ENCODE results near the gene RGS7. TPM values are rescaled to one million over a fixed set of nuclear protein-coding genes. Genes with fewer than 3 reads are reported as not detected.

RGS7 gene
- polyA plus RNA-seq, 2 of the 4 experiments (the other 2 are of a cell fraction): 0.08 TPM; not detected in 1

DNA sequence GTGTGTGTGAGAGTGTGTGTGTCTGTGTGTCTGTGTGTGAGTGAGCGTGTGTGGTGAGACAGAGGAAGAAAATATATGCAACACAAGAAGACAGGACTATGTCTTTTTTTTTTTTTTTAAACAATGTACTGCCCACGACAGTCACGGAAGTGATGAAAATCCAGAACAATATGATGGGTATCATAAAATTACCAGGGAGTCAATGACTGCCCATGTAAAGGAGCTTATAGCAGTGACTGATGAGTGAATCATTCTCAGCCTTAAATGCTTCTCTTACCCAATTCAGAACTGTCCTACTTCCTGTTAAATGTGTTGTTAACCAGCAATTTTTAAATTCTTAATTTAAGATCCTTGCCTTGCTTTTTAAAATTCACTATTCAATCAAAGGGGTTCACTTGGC lies 46.6 kb downstream of the RGS7 start:
- H3K27ac ChIP-seq: no peak overlapping the region
- CTCF ChIA-PET: no interaction called here
- no peak overlapping the region for H3K4me3 ChIP-seq
- H3K4me2 ChIP-seq: no peak overlapping the region
- FAIRE-seq (no peak), DNase-seq (ENCODE audit: low read depth in 1 of 2, low spot score in 1 of 2) (no peak), ATAC-seq (no peak)
- no peaks in the 10 kb centered on the region for H3K9me3 ChIP-seq
- TF ChIP-seq HOXA7 (CRISPR knock-in tag; IDR thresholded peaks at IDR 0.05) (no peak), ZFP36 (IDR thresholded peaks at IDR 0.05; ENCODE audit: borderline replicate concordance, partially characterized antibody) (no peak), TFCP2L1 (CRISPR knock-in tag; IDR thresholded peaks at IDR 0.05) (no peak), JUNB (IDR thresholded peaks at IDR 0.05) (no peak), PBX3 (IDR thresholded peaks at IDR 0.05) (no peak), BCL3 (IDR thresholded peaks at IDR 0.05) (no peak), FOSL2 (IDR thresholded peaks at IDR 0.05) (no peak), FOSL2 (CRISPR knock-in tag; IDR thresholded peaks at IDR 0.05) (no peak), MAFK (IDR thresholded peaks at IDR 0.05; ENCODE audit: partially characterized antibody) (no peak), SMC3 (IDR thresholded peaks at IDR 0.05) (no peak), MAZ (IDR thresholded peaks at IDR 0.05; ENCODE audit: borderline replicate concordance, low read depth, low read length) (no peak), CHD4 (IDR thresholded peaks at IDR 0.05; ENCODE audit: borderline replicate concordance) (no peak), ATOH8 (CRISPR knock-in tag; IDR thresholded peaks at IDR 0.05; ENCODE audit: low read depth) (no peak), POLR2AphosphoS2 (conservative IDR thresholded peaks at IDR 0.05; ENCODE audit: low read length) (no peak)
- H3K4me1 ChIP-seq: no peaks in the 10 kb centered on the region
- WGBS (ENCODE audit: missing lambda C conversion rate): 45% methylated on average over 3 of the region's 3 CpGs
- POLR2A ChIA-PET: no interaction called here

- WGBS (ENCODE audit: missing lambda C conversion rate): 57% methylated on average over 4 of the region's 4 CpGs
- no peak for DNase-seq (ENCODE audit: low read depth in 1 of 2, low spot score in 1 of 2)
These were observed 47.4 kb downstream of the RGS7 start for GRCh38 chr1:241309651-241310050.

More at GRCh38 chr1:241309651-241310050, 47.4 kb downstream of the RGS7 start:
- TF ChIP-seq NFE2L2 (conservative IDR thresholded peaks at IDR 0.05; ENCODE audit: low read length): no peak
- TF ChIP-seq EP300 (IDR thresholded peaks at IDR 0.05): no peak
- no peak for TF ChIP-seq HEYL (CRISPR knock-in tag; IDR thresholded peaks at IDR 0.05)
- no peak for TF ChIP-seq PHF8 (IDR thresholded peaks at IDR 0.05; ENCODE audit: borderline replicate concordance, low read depth)
- no peak for TF ChIP-seq SMC3 (IDR thresholded peaks at IDR 0.05)
- no peak for TF ChIP-seq EHF (CRISPR knock-in tag; IDR thresholded peaks at IDR 0.05)
- TF ChIP-seq, protein P1, sequence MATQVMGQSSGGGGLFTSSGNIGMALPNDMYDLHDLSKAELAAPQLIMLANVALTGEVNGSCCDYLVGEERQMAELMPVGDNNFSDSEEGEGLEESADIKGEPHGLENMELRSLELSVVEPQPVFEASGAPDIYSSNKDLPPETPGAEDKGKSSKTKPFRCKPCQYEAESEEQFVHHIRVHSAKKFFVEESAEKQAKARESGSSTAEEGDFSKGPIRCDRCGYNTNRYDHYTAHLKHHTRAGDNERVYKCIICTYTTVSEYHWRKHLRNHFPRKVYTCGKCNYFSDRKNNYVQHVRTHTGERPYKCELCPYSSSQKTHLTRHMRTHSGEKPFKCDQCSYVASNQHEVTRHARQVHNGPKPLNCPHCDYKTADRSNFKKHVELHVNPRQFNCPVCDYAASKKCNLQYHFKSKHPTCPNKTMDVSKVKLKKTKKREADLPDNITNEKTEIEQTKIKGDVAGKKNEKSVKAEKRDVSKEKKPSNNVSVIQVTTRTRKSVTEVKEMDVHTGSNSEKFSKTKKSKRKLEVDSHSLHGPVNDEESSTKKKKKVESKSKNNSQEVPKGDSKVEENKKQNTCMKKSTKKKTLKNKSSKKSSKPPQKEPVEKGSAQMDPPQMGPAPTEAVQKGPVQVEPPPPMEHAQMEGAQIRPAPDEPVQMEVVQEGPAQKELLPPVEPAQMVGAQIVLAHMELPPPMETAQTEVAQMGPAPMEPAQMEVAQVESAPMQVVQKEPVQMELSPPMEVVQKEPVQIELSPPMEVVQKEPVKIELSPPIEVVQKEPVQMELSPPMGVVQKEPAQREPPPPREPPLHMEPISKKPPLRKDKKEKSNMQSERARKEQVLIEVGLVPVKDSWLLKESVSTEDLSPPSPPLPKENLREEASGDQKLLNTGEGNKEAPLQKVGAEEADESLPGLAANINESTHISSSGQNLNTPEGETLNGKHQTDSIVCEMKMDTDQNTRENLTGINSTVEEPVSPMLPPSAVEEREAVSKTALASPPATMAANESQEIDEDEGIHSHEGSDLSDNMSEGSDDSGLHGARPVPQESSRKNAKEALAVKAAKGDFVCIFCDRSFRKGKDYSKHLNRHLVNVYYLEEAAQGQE (IDR thresholded peaks at IDR 0.05): no peak
- TF ChIP-seq HOXB13 (CRISPR knock-in tag; IDR thresholded peaks at IDR 0.05; ENCODE audit: low read depth): no peak
- no peak for TF ChIP-seq MAX (IDR thresholded peaks at IDR 0.05)
- TF ChIP-seq RARB (CRISPR knock-in tag; IDR thresholded peaks at IDR 0.05): no peak
- no peak for TF ChIP-seq NR3C1 (IDR thresholded peaks at IDR 0.05)
- TF ChIP-seq TFCP2L1 (CRISPR knock-in tag; IDR thresholded peaks at IDR 0.05): no peak
- no peak for TF ChIP-seq FOSB (CRISPR knock-in tag; IDR thresholded peaks at IDR 0.05)
- no peak for TF ChIP-seq ATOH8 (CRISPR knock-in tag; IDR thresholded peaks at IDR 0.05; ENCODE audit: low read depth)
- TF ChIP-seq ZC3H11A (IDR thresholded peaks at IDR 0.05): no peak
- no peak overlapping the region for H3K4me2 ChIP-seq
- no peak for ATAC-seq
- no peak overlapping the region for H3K27ac ChIP-seq
- no peaks in the 10 kb centered on the region for H3K4me1 ChIP-seq
- ChIA-PET POLR2A (no interaction called here), CTCF (no interaction called here)
- H3K4me3 ChIP-seq: no peak overlapping the region
- FAIRE-seq: no peak
- H3K9me3 ChIP-seq: peaks cover 3% of the 10 kb centered on the region; the same call in 1 of the 3 replicates
